ENCODE data around the gene ENKUR. TPM values are rescaled to one million over a fixed set of nuclear protein-coding genes. Genes with fewer than 3 reads are reported as not detected.

ENKUR gene
- total RNA-seq, 1 experiment from 2014 or later = 0.32 TPM

- RAD21 ChIA-PET (ENCODE audit: low non-redundant PET in 1 of 2, low total read pairs in 2 of 2, uncharacterized antibody in 2 of 2, unreplicated experiment in 2 of 2) = no interaction called here
- CTCF ChIA-PET = no interaction called here
- intact Hi-C loops (cut with micrococcal nuclease) = no loop called here
These were observed 31.1 kb downstream of the ENKUR start for GRCh38 chr10:24984906-24985305.

More at GRCh38 chr10:24984906-24985305, 31.1 kb downstream of the ENKUR start:
- no peaks in the 10 kb centered on the region for H3K4me1 ChIP-seq (ENCODE audit: control insufficient read depth in 1 of 2, insufficient read depth in 2 of 2, low read length in 2 of 2)
- no peak overlapping the region for H3K27ac ChIP-seq (ENCODE audit: low read depth, low read length)
- no peak for ATAC-seq
- POLR2A ChIA-PET = no interaction called here
- H3K9me2 ChIP-seq (ENCODE audit: insufficient read depth) = no peaks in the 10 kb centered on the region
- H3K79me2 ChIP-seq (ENCODE audit: insufficient read depth, low read length) = no peaks in the 10 kb centered on the region
- no peaks in the 10 kb centered on the region for H3K27me3 ChIP-seq (ENCODE audit: insufficient read depth, low read length)
- H2AFZ ChIP-seq (ENCODE audit: low read depth, low read length, poor library complexity, severe bottlenecking) = no peak overlapping the region
- H3K9ac ChIP-seq (ENCODE audit: low read length) = no peak overlapping the region
- no peak for DNase-seq (ENCODE audit: low read depth, low spot score)
- no peak overlapping the region for H3K4me2 ChIP-seq (ENCODE audit: low read length)
- H3K4me3 ChIP-seq (replicated peaks in 1 of 2; ENCODE audit: low read depth in 1 of 2, low read length in 2 of 2) = no peak overlapping the region
- BruUV-seq (replicated peaks) = no TSS peak
- TF ChIP-seq JUND (IDR thresholded peaks at IDR 0.05) (no peak), POLR2A (IDR thresholded peaks at IDR 0.05; ENCODE audit: borderline replicate concordance, extremely low read depth, insufficient read depth, insufficient read length) (no peak), REST (IDR thresholded peaks at IDR 0.05; ENCODE audit: low read depth) (no peak), ATF3 (IDR thresholded peaks at IDR 0.05) (no peak), YY1 (IDR thresholded peaks at IDR 0.05; ENCODE audit: extremely low read depth, insufficient replicate concordance, low read depth, low read length) (no peak), EZH2 (IDR thresholded peaks at IDR 0.05) (no peak)
- no peaks in the 10 kb centered on the region for H3K36me3 ChIP-seq (ENCODE audit: control insufficient read depth in 1 of 2, insufficient read depth in 2 of 2, low read length in 2 of 2)
- H3K9me3 ChIP-seq (ENCODE audit: control insufficient read depth in 1 of 2, insufficient read depth in 1 of 2, low read depth in 1 of 2, low read length in 2 of 2) = no peaks in the 10 kb centered on the region
- no peaks in the 10 kb centered on the region for H4K20me1 ChIP-seq (ENCODE audit: insufficient read depth)

All from HCT116 (cell line).